NCI-H446 (cell line): ENCODE data around the gene FAM187B.
"Not testable (repeated sequence)": the region's sequence is repeated elsewhere in the genome, so short reads cannot be mapped to it uniquely, and the experiment has no call there.

Experiments
- DNase-seq, 2 experiments: peaks; one replicate each; lab custom pipeline; 2025; lab: John Stamatoyannopoulos, UW

Gene FAM187B

GRCh38 chr19:35262101-35262761 is 33.7 kb upstream of the FAM187B start:
- DNase-seq, result no peak

GRCh38 chr19:35261356-35262100 is 33.0 kb upstream of the FAM187B start:
- no peak for DNase-seq

DNA sequence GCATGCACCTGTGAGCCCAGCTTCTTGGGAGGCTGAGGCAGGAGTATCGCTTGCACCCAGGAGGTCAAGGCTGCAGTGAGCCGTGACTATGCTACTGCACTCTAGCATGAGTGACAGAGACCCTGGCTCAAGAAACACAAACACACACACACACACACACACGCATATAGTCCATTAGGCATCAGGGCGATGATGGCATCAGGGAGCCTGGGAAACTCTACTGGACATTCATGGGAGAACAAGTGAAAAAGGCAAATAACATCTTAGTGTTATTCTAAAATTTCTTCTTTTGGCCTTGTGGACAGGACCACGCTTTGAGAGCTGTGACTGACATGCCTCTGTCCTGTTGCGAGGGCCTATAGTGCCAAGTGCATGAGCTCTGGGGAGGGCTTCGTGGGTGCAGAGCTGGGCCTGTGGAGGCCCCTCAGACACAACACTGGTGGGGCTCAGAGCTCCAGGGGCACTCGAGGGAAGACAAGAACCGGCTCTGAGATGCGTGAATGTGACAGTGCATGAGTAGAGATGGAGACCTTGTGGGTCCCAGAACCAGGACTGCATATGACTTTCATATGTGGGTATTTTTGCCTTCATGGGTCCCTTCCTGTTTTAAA is 32.3 kb upstream of the FAM187B start:
- no peak for DNase-seq

DNA sequence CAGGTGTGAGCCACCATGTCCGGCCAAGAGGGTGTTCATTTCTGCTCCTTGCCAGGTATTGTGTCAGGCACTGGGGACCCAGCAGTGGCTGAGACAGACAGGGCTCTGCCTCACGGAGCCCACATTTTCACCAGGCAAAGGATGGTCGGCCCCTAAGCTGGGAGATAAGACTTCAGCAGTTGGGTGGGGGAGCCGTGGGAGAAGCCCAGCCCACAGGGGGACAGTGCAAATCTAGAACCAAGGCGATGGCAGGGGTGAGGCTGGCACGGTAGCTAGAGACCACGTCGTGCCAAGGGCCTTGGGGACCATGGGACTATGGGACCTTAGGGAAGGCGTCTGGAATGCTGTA is 28.5 kb upstream of the FAM187B start:
- DNase-seq, result no peak

GRCh38 chr19:35256566-35256965 is 28.0 kb upstream of the FAM187B start:
- DNase-seq, result no peak

- no peak for DNase-seq
Observed at GRCh38 chr19:35254341-35255297, 26.1 kb upstream of the FAM187B start.

GRCh38 chr19:35253316-35254286 is 25.1 kb upstream of the FAM187B start:
- no peak for DNase-seq

DNA sequence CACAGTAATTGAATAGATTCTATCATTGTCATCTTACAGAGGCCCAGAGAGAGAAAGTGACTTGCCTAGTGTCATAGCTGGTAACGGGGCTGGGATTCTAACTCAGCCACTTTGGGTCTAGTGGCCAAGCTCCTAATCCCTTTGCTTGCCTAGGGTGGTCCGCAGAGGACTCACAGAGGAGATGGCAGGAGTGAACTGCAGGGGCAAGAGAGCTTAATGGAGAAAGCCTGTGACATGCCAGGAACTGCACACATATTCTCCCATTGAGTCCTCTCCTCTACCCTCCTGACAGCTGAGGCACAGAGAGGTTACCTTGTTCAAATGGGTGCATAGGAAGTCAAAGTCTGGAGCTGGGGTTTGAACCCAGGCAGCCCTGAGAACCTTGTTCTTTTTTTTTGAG is 22.9 kb upstream of the FAM187B start:
- no peak for DNase-seq

- no peak for DNase-seq
Observed at GRCh38 chr19:35249848-35250711, 21.5 kb upstream of the FAM187B start.

- no peak for DNase-seq
Observed at GRCh38 chr19:35249146-35249847, 20.8 kb upstream of the FAM187B start.

DNA sequence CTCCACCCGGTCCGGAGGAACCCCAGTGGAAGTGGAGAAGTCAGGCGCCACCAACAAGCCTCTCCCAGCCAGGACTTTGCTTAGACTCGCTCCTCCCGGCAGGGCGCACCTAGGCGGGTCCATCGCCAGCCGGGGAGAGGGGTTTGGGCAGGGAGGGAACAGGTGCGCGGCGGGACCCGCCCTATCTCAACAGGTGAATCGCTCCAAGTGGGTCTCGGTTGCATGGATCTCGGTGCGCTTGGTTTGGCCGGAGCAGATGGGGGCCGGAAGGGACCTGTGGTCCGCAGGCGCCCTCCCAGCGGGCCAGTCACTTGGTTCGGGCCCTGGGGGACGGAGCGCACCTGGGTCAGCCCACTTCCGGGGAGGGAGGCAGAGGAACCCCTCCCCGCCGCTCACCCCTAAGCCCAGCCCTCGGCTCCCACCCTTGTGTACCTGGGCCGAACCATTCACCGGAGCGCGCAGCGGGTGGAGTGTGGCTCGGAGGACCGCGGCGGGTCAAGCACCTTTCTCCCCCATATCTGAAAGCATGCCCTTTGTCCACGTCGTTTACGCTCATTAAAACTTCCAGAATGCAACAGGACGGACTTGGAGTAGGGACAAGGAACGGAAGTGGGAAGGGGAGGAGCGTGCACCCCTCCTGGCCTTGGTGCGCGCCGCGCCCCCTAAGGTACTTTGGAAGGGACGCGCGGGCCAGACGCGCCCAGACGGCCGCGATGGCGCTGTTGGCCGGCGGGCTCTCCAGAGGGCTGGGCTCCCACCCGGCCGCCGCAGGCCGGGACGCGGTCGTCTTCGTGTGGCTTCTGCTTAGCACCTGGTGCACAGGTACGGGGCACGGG is 20.0 kb upstream of the FAM187B start, which contains the start of gene LSR:
LSR (plus strand) TSS at position 693 of the 836 bp plus-strand sequence; CDS start at position 714, 21 bp downstream.
- no peak for DNase-seq

DNA sequence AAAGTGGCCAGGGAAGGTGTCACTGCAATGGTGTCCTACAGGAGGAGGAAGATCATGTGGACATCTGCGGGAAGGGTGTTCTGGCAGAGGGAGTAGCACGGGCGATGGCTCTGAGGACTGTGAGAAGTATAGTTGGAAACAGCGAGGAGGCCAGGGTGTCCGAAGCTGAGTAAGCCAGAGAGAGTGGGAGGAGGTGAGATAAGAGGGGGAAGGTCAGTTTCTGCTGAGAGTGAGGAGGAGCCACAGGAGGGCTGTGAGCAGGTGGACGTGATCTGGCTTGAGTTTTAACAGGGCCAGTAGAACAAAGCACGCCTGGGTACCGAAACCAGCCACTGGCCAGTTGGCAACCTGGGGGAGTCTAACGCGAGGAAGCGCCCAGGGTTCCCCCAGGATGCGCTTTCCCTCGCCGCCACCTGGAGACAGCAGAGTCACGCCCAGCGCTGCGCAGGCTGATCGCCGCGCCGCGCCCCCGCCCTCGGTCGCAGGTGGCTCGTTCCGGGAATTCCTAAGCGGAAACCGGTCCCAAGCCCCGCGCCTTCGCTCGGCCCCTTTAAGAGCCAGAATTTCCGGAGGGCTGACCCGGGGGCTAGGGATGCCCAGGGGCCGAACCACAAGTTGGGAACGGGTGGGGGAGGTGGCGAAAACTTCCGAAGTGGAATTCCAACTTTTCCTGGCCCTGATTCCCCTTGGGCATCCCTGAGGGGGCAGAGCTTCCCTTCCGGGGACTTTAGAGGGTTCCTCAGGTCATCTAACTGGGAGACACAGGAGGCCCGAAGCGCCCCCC is 19.2 kb upstream of the FAM187B start:
- no peak for DNase-seq

GRCh38 chr19:35246466-35247092 is 18.0 kb upstream of the FAM187B start:
- no peak for DNase-seq

DNA sequence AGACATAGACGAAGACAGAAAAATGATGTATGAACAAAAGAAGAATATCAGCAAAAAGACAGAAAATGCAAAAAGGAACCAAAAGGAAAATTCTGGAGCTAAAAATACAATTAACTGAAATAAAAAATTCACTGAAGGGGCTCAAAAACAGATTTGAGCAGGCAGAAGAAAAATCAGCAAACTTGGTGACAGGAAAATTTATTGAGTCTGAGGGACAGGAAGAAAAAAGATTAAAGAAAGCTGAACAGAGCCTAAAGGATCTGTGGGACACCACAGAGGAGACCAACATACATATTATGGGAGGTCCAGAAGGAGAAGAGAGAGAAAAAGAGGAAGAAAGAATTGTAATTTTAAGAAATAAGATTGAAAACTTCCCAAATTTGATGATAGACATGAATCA is 12.9 kb upstream of the FAM187B start:
- no peak for DNase-seq

DNA sequence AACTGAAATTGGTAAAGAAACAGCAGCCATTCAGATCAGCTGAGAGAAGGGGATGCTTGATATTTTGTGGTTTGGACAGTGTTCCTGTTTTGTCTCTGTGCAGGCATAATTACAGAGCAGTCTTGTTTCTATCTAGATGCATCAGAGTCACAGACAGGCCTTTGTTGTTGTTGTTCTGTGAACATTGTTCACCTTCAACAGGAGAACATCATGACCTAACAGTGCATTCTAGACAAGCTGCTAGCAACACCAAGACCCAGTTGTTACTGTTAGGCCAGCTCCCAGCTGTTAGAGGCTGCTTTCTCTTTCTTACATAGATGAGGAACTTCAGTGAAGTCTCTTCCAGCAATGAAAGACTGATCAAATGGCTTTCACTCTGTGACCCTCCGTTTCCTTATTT is 11.8 kb upstream of the FAM187B start:
- no peak for DNase-seq

DNA sequence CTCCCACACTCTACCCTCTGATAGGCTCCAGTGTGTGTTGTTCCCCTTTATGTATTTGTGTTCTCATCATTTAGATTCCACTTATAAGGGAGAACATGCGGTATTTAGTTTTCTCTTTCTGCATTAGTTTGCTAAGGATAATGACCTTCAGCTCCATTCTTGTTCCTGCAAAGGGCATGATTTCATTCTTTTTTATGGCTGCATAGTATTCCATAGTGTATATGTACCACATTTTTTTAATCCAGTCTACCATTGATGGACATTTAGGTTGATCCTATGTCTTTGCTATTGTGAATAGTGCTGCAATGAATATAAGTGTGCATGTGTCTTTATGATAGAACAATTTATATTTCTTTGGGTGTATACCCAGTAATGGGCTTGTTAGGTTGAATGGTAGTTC is 11.1 kb upstream of the FAM187B start:
- not testable (repeated sequence) for DNase-seq
